Measurements from ENCODE around the gene PIK3C2G. TPM values are rescaled to one million over a fixed set of nuclear protein-coding genes. Genes with fewer than 3 reads are reported as not detected.

Gene PIK3C2G
- total RNA-seq, 1 experiment from 2014 or later: not detected

DNA sequence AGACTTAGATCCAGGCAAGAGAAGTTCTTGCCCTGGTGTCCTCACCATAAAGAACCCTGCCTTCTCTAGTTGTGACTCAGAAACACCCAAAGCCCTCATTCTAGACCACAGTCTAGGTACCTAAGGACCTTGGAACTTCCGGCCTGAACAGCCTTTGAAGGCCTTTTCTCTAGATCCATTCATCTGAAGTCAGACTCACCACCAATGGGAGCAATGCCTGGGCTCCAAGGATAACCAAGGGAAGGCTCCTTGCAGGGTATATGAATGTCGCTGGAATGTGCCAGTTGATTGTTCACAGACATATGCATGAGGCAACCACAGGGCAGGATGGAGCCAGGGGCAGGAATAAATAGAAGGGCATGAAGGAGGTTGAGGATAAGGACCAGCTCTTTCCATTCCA lies 390.2 kb downstream of the PIK3C2G start:
- TF ChIP-seq JUND (IDR thresholded peaks at IDR 0.05) (no peak), POLR2AphosphoS5 (IDR thresholded peaks at IDR 0.05; ENCODE audit: low read depth, low read length) (no peak), ELF1 (IDR thresholded peaks at IDR 0.05; ENCODE audit: borderline replicate concordance, low read depth) (no peak), POLR2A (IDR thresholded peaks at IDR 0.05; ENCODE audit: borderline replicate concordance, extremely low read depth, insufficient read depth, insufficient read length) (no peak), RAD21 (IDR thresholded peaks at IDR 0.05; ENCODE audit: low read depth) (no peak), SRF (IDR thresholded peaks at IDR 0.05; ENCODE audit: low read depth) (no peak), TCF7L2 (IDR thresholded peaks at IDR 0.05; ENCODE audit: borderline replicate concordance, extremely low read depth, insufficient read depth, insufficient read length) (no peak)
- TF ChIP-seq, protein P1, sequence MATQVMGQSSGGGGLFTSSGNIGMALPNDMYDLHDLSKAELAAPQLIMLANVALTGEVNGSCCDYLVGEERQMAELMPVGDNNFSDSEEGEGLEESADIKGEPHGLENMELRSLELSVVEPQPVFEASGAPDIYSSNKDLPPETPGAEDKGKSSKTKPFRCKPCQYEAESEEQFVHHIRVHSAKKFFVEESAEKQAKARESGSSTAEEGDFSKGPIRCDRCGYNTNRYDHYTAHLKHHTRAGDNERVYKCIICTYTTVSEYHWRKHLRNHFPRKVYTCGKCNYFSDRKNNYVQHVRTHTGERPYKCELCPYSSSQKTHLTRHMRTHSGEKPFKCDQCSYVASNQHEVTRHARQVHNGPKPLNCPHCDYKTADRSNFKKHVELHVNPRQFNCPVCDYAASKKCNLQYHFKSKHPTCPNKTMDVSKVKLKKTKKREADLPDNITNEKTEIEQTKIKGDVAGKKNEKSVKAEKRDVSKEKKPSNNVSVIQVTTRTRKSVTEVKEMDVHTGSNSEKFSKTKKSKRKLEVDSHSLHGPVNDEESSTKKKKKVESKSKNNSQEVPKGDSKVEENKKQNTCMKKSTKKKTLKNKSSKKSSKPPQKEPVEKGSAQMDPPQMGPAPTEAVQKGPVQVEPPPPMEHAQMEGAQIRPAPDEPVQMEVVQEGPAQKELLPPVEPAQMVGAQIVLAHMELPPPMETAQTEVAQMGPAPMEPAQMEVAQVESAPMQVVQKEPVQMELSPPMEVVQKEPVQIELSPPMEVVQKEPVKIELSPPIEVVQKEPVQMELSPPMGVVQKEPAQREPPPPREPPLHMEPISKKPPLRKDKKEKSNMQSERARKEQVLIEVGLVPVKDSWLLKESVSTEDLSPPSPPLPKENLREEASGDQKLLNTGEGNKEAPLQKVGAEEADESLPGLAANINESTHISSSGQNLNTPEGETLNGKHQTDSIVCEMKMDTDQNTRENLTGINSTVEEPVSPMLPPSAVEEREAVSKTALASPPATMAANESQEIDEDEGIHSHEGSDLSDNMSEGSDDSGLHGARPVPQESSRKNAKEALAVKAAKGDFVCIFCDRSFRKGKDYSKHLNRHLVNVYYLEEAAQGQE (IDR thresholded peaks at IDR 0.05; ENCODE audit: low read depth): no peak
- H3K27ac ChIP-seq (ENCODE audit: low read depth, low read length): no peak overlapping the region
- H4K20me1 ChIP-seq (ENCODE audit: insufficient read depth): no peaks in the 10 kb centered on the region
- no peaks in the 10 kb centered on the region for H3K79me2 ChIP-seq (ENCODE audit: insufficient read depth, low read length)
- ATAC-seq: no peak
- H2AFZ ChIP-seq (ENCODE audit: low read depth, low read length, poor library complexity, severe bottlenecking): no peak overlapping the region
- H3K4me1 ChIP-seq (ENCODE audit: control insufficient read depth in 1 of 2, insufficient read depth in 2 of 2, low read length in 2 of 2): no peaks in the 10 kb centered on the region
- no peak for DNase-seq (ENCODE audit: low read depth, low spot score)
- CTCF ChIA-PET: no interaction called here
- POLR2A ChIA-PET: no interaction called here
- H3K9ac ChIP-seq (ENCODE audit: low read length): no peak overlapping the region
- BruUV-seq (replicated peaks): no TSS peak
- H3K9me2 ChIP-seq (ENCODE audit: insufficient read depth): no peaks in the 10 kb centered on the region
- no peaks in the 10 kb centered on the region for H3K9me3 ChIP-seq (ENCODE audit: control insufficient read depth in 1 of 2, insufficient read depth in 1 of 2, low read depth in 1 of 2, low read length in 2 of 2)
- no peaks in the 10 kb centered on the region for H3K27me3 ChIP-seq (ENCODE audit: insufficient read depth, low read length)
- RAD21 ChIA-PET (ENCODE audit: low non-redundant PET in 1 of 2, low total read pairs in 2 of 2, uncharacterized antibody in 2 of 2, unreplicated experiment in 2 of 2): no interaction called here
- H3K4me3 ChIP-seq (replicated peaks in 1 of 2; ENCODE audit: low read depth in 1 of 2, low read length in 2 of 2): no peak overlapping the region
- no peaks in the 10 kb centered on the region for H3K36me3 ChIP-seq (ENCODE audit: control insufficient read depth in 1 of 2, insufficient read depth in 2 of 2, low read length in 2 of 2)
- H3K4me2 ChIP-seq (ENCODE audit: low read length): no peak overlapping the region
- intact Hi-C loops (cut with micrococcal nuclease): no loop called here

DNA sequence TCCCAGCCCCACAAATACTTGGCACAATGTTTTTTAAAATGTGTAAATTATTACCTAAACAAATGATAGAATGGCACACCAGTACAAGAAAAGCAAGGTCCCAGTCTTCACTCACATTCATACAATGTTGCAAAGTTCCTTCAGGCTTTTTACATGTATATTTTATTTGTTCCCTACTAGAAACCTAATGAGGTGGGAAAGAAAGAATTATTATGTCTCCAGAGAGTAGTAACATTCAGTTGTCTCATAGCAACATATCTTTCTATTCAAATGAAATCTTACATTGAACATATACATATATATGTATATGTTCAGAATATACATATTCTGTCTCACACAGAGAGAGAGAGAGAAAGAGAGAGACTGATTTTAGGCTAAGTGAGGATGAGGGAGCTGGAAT lies 391.3 kb downstream of the PIK3C2G start:
- ChIA-PET POLR2A (no interaction called here), CTCF (no interaction called here), RAD21 (ENCODE audit: low non-redundant PET in 1 of 2, low total read pairs in 2 of 2, uncharacterized antibody in 2 of 2, unreplicated experiment in 2 of 2) (no interaction called here)
- no TSS peak for BruUV-seq (replicated peaks)
- no peak overlapping the region for H3K4me2 ChIP-seq (ENCODE audit: low read length)
- no peak overlapping the region for H3K4me3 ChIP-seq (replicated peaks in 1 of 2; ENCODE audit: low read depth in 1 of 2, low read length in 2 of 2)
- no peak overlapping the region for H3K9ac ChIP-seq (ENCODE audit: low read length)
- H3K36me3 ChIP-seq (ENCODE audit: control insufficient read depth in 1 of 2, insufficient read depth in 2 of 2, low read length in 2 of 2): no peaks in the 10 kb centered on the region
- H2AFZ ChIP-seq (ENCODE audit: low read depth, low read length, poor library complexity, severe bottlenecking): no peak overlapping the region
- no peaks in the 10 kb centered on the region for H3K9me2 ChIP-seq (ENCODE audit: insufficient read depth)
- H3K27me3 ChIP-seq (ENCODE audit: insufficient read depth, low read length): no peaks in the 10 kb centered on the region
- ATAC-seq (no peak), DNase-seq (ENCODE audit: low read depth, low spot score) (no peak)
- no peak overlapping the region for H3K27ac ChIP-seq (ENCODE audit: low read depth, low read length)
- no peaks in the 10 kb centered on the region for H3K79me2 ChIP-seq (ENCODE audit: insufficient read depth, low read length)
- no peaks in the 10 kb centered on the region for H3K9me3 ChIP-seq (ENCODE audit: control insufficient read depth in 1 of 2, insufficient read depth in 1 of 2, low read depth in 1 of 2, low read length in 2 of 2)
- H3K4me1 ChIP-seq (ENCODE audit: control insufficient read depth in 1 of 2, insufficient read depth in 2 of 2, low read length in 2 of 2): no peaks in the 10 kb centered on the region
- intact Hi-C loops (cut with micrococcal nuclease): no loop called here
- TF ChIP-seq POLR2A (IDR thresholded peaks at IDR 0.05; ENCODE audit: borderline replicate concordance, extremely low read depth, insufficient read depth, insufficient read length): no peak
- H4K20me1 ChIP-seq (ENCODE audit: insufficient read depth): no peaks in the 10 kb centered on the region

All from HCT116 (cell line).